GM19397 (cell line): Measurements from ENCODE around the gene NXPE2.

Source experiments
- ATAC-seq: cut with Tn5 transposase; IDR thresholded peaks from one replicate; pipeline ENCODE4 v1.9.1; 2021; ENCODE audit warnings: mild to moderate bottlenecking, moderate library complexity; ENCODE audit not compliant: unreplicated experiment

The NXPE2 gene

DNA sequence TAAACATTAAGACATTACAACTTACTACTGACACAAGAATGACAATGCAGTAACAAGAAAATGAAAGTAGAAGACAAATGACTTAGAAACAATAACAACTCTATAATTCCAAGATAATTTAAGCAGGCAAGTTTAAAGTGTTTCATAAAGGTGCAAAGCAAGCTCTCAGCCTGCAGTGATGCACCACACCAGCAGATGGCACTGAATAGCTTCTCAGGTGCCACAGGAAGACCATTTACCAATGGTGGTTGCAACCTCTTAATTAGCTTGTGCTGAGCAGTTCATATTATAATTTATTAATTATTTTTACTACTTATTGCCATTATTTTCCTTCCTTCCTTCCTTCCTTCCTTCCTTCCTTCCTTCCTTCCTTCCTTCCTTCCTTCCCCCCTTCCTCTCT is 60.6 kb downstream of the NXPE2 start:
- no peak for ATAC-seq

GRCh38 chr11:114745150-114745671 is 66.9 kb downstream of the NXPE2 start:
- ATAC-seq, result no peak

DNA sequence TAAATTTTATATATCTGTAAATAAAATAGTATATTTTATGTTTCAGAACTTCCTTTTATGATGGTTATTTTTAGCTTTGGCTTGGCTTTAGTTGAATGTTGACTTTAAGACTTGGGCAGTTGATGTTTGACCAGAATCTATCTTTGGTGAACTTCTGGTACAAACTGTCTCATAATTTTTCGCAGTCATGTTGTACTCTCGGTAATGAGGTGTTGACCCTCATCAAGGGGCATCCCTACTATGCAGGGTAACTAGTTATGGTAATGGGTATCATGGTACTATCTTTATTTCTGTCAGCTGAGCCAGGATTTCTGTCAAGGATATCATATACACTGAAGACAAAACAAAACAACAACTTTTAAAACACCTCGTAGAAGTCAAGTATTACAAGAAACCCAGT is 67.7 kb downstream of the NXPE2 start:
- ATAC-seq, result no peak
